HTERT RPE-1 (cell line): Measurements from ENCODE around the gene DNAH6.

Experiments
- in situ Hi-C: fragments of 300-500 bp; cut with MboI; formaldehyde crosslinking; loops from 4 replicates; pipeline ENCODE4 v1.14.3; 2020; ENCODE audit warnings: low sequenced_read_pairs

DNAH6 gene

GRCh38 chr2:84788498-84788897 lies 272.2 kb downstream of the DNAH6 start:
- in situ Hi-C loops = no loop called here

- in situ Hi-C loops = no loop called here
These were observed 276.7 kb downstream of the DNAH6 start for GRCh38 chr2:84792856-84793522.

- in situ Hi-C loops = no loop called here
These were observed 277.3 kb downstream of the DNAH6 start for GRCh38 chr2:84793641-84794040.

- in situ Hi-C loops = no loop called here
These were observed 280.5 kb downstream of the DNAH6 start for GRCh38 chr2:84796798-84797197.

GRCh38 chr2:84797271-84797670 lies 281.0 kb downstream of the DNAH6 start:
- in situ Hi-C loops = no loop called here

- in situ Hi-C loops = no loop called here
These were observed 283.5 kb downstream of the DNAH6 start for GRCh38 chr2:84799772-84800171.

- in situ Hi-C loops = no loop called here
These were observed 284.0 kb downstream of the DNAH6 start for GRCh38 chr2:84800194-84800805.

GRCh38 chr2:84801811-84802210 lies 285.5 kb downstream of the DNAH6 start:
- in situ Hi-C loops = no loop called here

GRCh38 chr2:84805250-84805958 lies 289.1 kb downstream of the DNAH6 start:
- in situ Hi-C loops = no loop called here

GRCh38 chr2:84807063-84807485 lies 290.8 kb downstream of the DNAH6 start:
- in situ Hi-C loops = no loop called here

GRCh38 chr2:84808279-84808678 lies 292.0 kb downstream of the DNAH6 start:
- in situ Hi-C loops = no loop called here

- in situ Hi-C loops = no loop called here
These were observed 295.6 kb downstream of the DNAH6 start for GRCh38 chr2:84811839-84812431.

- in situ Hi-C loops = no loop called here
These were observed 298.8 kb downstream of the DNAH6 start for GRCh38 chr2:84815146-84815545.

- in situ Hi-C loops = no loop called here
These were observed 300.2 kb downstream of the DNAH6 start for GRCh38 chr2:84816426-84817026.

GRCh38 chr2:84817239-84817655 lies 300.9 kb downstream of the DNAH6 start:
- in situ Hi-C loops = no loop called here

- in situ Hi-C loops = no loop called here
These were observed 305.5 kb downstream of the DNAH6 start for GRCh38 chr2:84821806-84822205.

GRCh38 chr2:84823229-84823628 lies 306.9 kb downstream of the DNAH6 start:
- in situ Hi-C loops = no loop called here

- in situ Hi-C loops = no loop called here
These were observed 307.5 kb downstream of the DNAH6 start for GRCh38 chr2:84823788-84824187.

GRCh38 chr2:84827978-84828575 lies 311.8 kb downstream of the DNAH6 start:
- in situ Hi-C loops = no loop called here

GRCh38 chr2:84829693-84830092 lies 313.4 kb downstream of the DNAH6 start:
- in situ Hi-C loops = no loop called here

GRCh38 chr2:84830095-84830494 lies 313.8 kb downstream of the DNAH6 start:
- in situ Hi-C loops = no loop called here
